ENCODE results near the gene ZNF224. TPM values are rescaled to one million over a fixed set of nuclear protein-coding genes. Genes with fewer than 3 reads are reported as not detected.
"Not testable (repeated sequence)": the region's sequence is repeated elsewhere in the genome, so short reads cannot be mapped to it uniquely, and the experiment has no call there.

ZNF224 gene
- total RNA-seq, 2 experiments from 2014 or later, result 12.6 to 13.9 TPM

- CTCF ChIA-PET, result interaction anchor here (0.6 to 1.4 kb wide), 4 partner anchors 22 to 517 kb away, joined by 3 to 4 read pairs (median 4); no protein-coding TSS in a partner anchor
- ATAC-seq, result no peak
- Mint-ChIP-seq H3K27ac (peak overlapping the region; percentile 78), H3K36me3 (ENCODE audit: low read depth) (peaks cover 29% of the 10 kb centered on the region), H3K4me3 (peak overlapping the region; percentile 83), H3K27me3 (peaks cover 2% of the 10 kb centered on the region), H3K4me1 (peaks cover 23% of the 10 kb centered on the region), H3K9me3 (ENCODE audit: low read depth) (peaks cover 28% of the 10 kb centered on the region)
- peak; percentile 8 for DNase-seq
- intact Hi-C loops (cut with DNase I, micrococcal nuclease), result loop anchor here in 1 of 2 experiments (1.0 to 2.0 kb wide), 12 partner anchors 22 to 428 kb away; partner anchors contain the start of genes ZNF155, ZNF180, ZNF221 and ZNF222
- POLR2A ChIA-PET, result no interaction called here
Measured at GRCh38 chr19:44072543-44073401, 21.4 kb upstream of the ZNF224 start.

GRCh38 chr19:44076325-44076724 is 17.8 kb upstream of the ZNF224 start:
- H3K4me3 Mint-ChIP-seq, result no peak overlapping the region
- no peaks in the 10 kb centered on the region for H3K27me3 Mint-ChIP-seq
- ChIA-PET CTCF (interaction anchor here (1.2 kb wide), 1 partner anchor 187 kb away, joined by 3 read pairs; no protein-coding TSS in a partner anchor), POLR2A (no interaction called here)
- DNase-seq, result no peak
- ATAC-seq, result no peak
- intact Hi-C loops (cut with DNase I, micrococcal nuclease), result no loop called here
- peaks cover 30% of the 10 kb centered on the region for H3K36me3 Mint-ChIP-seq (ENCODE audit: low read depth)
- peaks cover 18% of the 10 kb centered on the region for H3K4me1 Mint-ChIP-seq
- peaks cover 8% of the 10 kb centered on the region for H3K9me3 Mint-ChIP-seq (ENCODE audit: low read depth)
- H3K27ac Mint-ChIP-seq, result no peak overlapping the region

GRCh38 chr19:44092108-44092507 is 2.1 kb upstream of the ZNF224 start:
- H3K9me3 Mint-ChIP-seq (ENCODE audit: low read depth), result peaks cover 1% of the 10 kb centered on the region
- POLR2A ChIA-PET, result interaction anchor here (0.6 kb wide), 1 partner anchor 173 kb away, joined by 3 read pairs; no protein-coding TSS in a partner anchor
- DNase-seq (no peak), ATAC-seq (no peak)
- H3K4me1 Mint-ChIP-seq, result peaks cover 8% of the 10 kb centered on the region
- H3K36me3 Mint-ChIP-seq (ENCODE audit: low read depth), result peaks cover 15% of the 10 kb centered on the region
- H3K27me3 Mint-ChIP-seq, result no peaks in the 10 kb centered on the region
- no peak overlapping the region for H3K4me3 Mint-ChIP-seq
- intact Hi-C loops (cut with DNase I, micrococcal nuclease), result loop anchor here in 1 of 2 experiments (10.0 kb wide), 1 partner anchor 157 kb away; the partner anchor contains the start of gene ZNF45
- H3K27ac Mint-ChIP-seq, result no peak overlapping the region
- CTCF ChIA-PET, result no interaction called here

- Mint-ChIP-seq H3K4me3 (no peak overlapping the region), H3K27ac (no peak overlapping the region), H3K27me3 (no peaks in the 10 kb centered on the region), H3K4me1 (peaks cover 6% of the 10 kb centered on the region), H3K9me3 (ENCODE audit: low read depth) (peaks cover 54% of the 10 kb centered on the region), H3K36me3 (ENCODE audit: low read depth) (peaks cover 59% of the 10 kb centered on the region)
- no peak for DNase-seq
- ATAC-seq, result no peak
- intact Hi-C loops (cut with DNase I, micrococcal nuclease), result no loop called here
- POLR2A ChIA-PET, result no interaction called here
- CTCF ChIA-PET, result no interaction called here
Measured at GRCh38 chr19:44107751-44108150, 13.6 kb downstream of the ZNF224 start.

GRCh38 chr19:44109458-44109857 is 15.3 kb downstream of the ZNF224 start:
- no peak overlapping the region for H3K27ac Mint-ChIP-seq
- H3K4me1 Mint-ChIP-seq, result peaks cover 14% of the 10 kb centered on the region
- ATAC-seq, result no peak
- POLR2A ChIA-PET, result no interaction called here
- intact Hi-C loops (cut with DNase I, micrococcal nuclease), result no loop called here
- H3K27me3 Mint-ChIP-seq, result no peaks in the 10 kb centered on the region
- CTCF ChIA-PET, result no interaction called here
- H3K9me3 Mint-ChIP-seq (ENCODE audit: low read depth), result peaks cover 42% of the 10 kb centered on the region
- H3K36me3 Mint-ChIP-seq (ENCODE audit: low read depth), result peaks cover 42% of the 10 kb centered on the region
- no peak overlapping the region for H3K4me3 Mint-ChIP-seq
- no peak for DNase-seq

GRCh38 chr19:44111910-44112463 is 17.8 kb downstream of the ZNF224 start:
- Mint-ChIP-seq H3K27me3 (no peaks in the 10 kb centered on the region), H3K36me3 (ENCODE audit: low read depth) (peaks cover 33% of the 10 kb centered on the region), H3K4me1 (peaks cover 19% of the 10 kb centered on the region), H3K27ac (no peak overlapping the region), H3K4me3 (peak overlapping the region; percentile 99), H3K9me3 (ENCODE audit: low read depth) (peaks cover 37% of the 10 kb centered on the region)
- DNase-seq (peak; percentile 21), ATAC-seq (no peak)
- CTCF ChIA-PET, result interaction anchor here (0.6 to 1.3 kb wide), 3 partner anchors 17 to 678 kb away, joined by 3 to 6 read pairs (median 3); no protein-coding TSS in a partner anchor
- intact Hi-C loops (cut with DNase I, micrococcal nuclease), result loop anchor here (2.0 to 5.0 kb wide), 5 partner anchors 53 to 335 kb away; partner anchors contain the start of genes ZNF226 (in 1 of the 2), ZNF229 (in 1 of the 2), ZNF230 (in 1 of the 2) and ZNF235 (in 1 of the 2)
- POLR2A ChIA-PET, result no interaction called here

- CTCF ChIA-PET, result interaction anchor here (1.3 kb wide), 1 partner anchor 17 kb away, joined by 6 read pairs; no protein-coding TSS in a partner anchor
- peak overlapping the region; percentile 93 for H3K27ac Mint-ChIP-seq
- H3K9me3 Mint-ChIP-seq (ENCODE audit: low read depth), result peaks cover 30% of the 10 kb centered on the region
- POLR2A ChIA-PET, result interaction anchor here (0.6 kb wide), 1 partner anchor 211 kb away, joined by 3 read pairs; no protein-coding TSS in a partner anchor
- ATAC-seq (no peak), DNase-seq (no peak)
- peak overlapping the region; percentile 99 for H3K4me3 Mint-ChIP-seq
- H3K27me3 Mint-ChIP-seq, result no peaks in the 10 kb centered on the region
- H3K4me1 Mint-ChIP-seq, result peaks cover 19% of the 10 kb centered on the region
- peaks cover 29% of the 10 kb centered on the region for H3K36me3 Mint-ChIP-seq (ENCODE audit: low read depth)
- intact Hi-C loops (cut with DNase I, micrococcal nuclease), result loop anchor here (1.0 to 5.0 kb wide), 18 partner anchors 18 to 388 kb away; partner anchors contain the start of genes ZNF224 (in 2 of the 2), ZNF230 (in 2 of the 2), ZNF155 (in 1 of the 2) and ZNF180 (in 1 of the 2)
Measured at GRCh38 chr19:44112802-44113137, 18.6 kb downstream of the ZNF224 start.

GRCh38 chr19:44113138-44113783 is 19.1 kb downstream of the ZNF224 start, which contains the start of gene ZNF225:
Gene ZNF225, plus strand, starts transcription at chr19:44113399. Its CDS starts 2,429 bp downstream, at chr19:44115828.
- H3K27me3 Mint-ChIP-seq, result no peaks in the 10 kb centered on the region
- ATAC-seq, result peak; percentile 94
- peak; percentile 88 for DNase-seq
- H3K27ac Mint-ChIP-seq, result peak within 1 kb of the TSS; percentile 93
- peak within 1 kb of the TSS; percentile 99 for H3K4me3 Mint-ChIP-seq
- POLR2A ChIA-PET, result interaction anchor here (0.6 kb wide), 1 partner anchor 211 kb away, joined by 3 read pairs; no protein-coding TSS in a partner anchor
- H3K4me1 Mint-ChIP-seq, result peaks cover 19% of the 10 kb centered on the region
- CTCF ChIA-PET, result no interaction called here
- intact Hi-C loops (cut with DNase I, micrococcal nuclease), result loop anchor here (1.0 to 5.0 kb wide), 18 partner anchors 19 to 387 kb away; partner anchors contain the start of genes ZNF224 (in 2 of the 2), ZNF230 (in 2 of the 2), ZNF155 (in 1 of the 2) and ZNF180 (in 1 of the 2)
- peaks cover 28% of the 10 kb centered on the region for H3K36me3 Mint-ChIP-seq (ENCODE audit: low read depth)
- H3K9me3 Mint-ChIP-seq (ENCODE audit: low read depth), result peaks cover 25% of the 10 kb centered on the region

- intact Hi-C loops (cut with DNase I, micrococcal nuclease), result loop anchor here (1.0 to 5.0 kb wide), 18 partner anchors 20 to 386 kb away; partner anchors contain the start of genes ZNF224 (in 2 of the 2), ZNF230 (in 2 of the 2), ZNF155 (in 1 of the 2) and ZNF180 (in 1 of the 2)
- ATAC-seq, result no peak
- POLR2A ChIA-PET, result no interaction called here
Measured at GRCh38 chr19:44113784-44114390, 19.7 kb downstream of the ZNF224 start.

GRCh38 chr19:44121162-44121561 is 27.0 kb downstream of the ZNF224 start:
- H3K4me1 Mint-ChIP-seq; H3K27ac Mint-ChIP-seq; CTCF ChIA-PET; intact Hi-C loops (cut with DNase I, micrococcal nuclease); H3K4me3 Mint-ChIP-seq; ATAC-seq; H3K27me3 Mint-ChIP-seq; POLR2A ChIA-PET; DNase-seq: not testable (repeated sequence)
- Mint-ChIP-seq H3K9me3 (ENCODE audit: low read depth) (peaks cover 49% of the 10 kb centered on the region), H3K36me3 (ENCODE audit: low read depth) (peaks cover 85% of the 10 kb centered on the region)

More at GRCh38 chr19:44113784-44114390, 19.7 kb downstream of the ZNF224 start:
- Mint-ChIP-seq H3K9me3 (ENCODE audit: low read depth) (peaks cover 22% of the 10 kb centered on the region), H3K27ac (peak overlapping the region; percentile 93), H3K36me3 (ENCODE audit: low read depth) (peaks cover 30% of the 10 kb centered on the region), H3K4me1 (peaks cover 19% of the 10 kb centered on the region), H3K4me3 (peak overlapping the region; percentile 99), H3K27me3 (no peaks in the 10 kb centered on the region)
- DNase-seq, result peak; percentile 7
- CTCF ChIA-PET, result interaction anchor here (0.7 to 0.9 kb wide), 3 partner anchors 21 to 158 kb away, joined by 3 to 4 read pairs (median 3); no protein-coding TSS in a partner anchor
